Neural cell (in vitro differentiated cells): Measurements from ENCODE around the gene COPZ1. TPM values are rescaled to one million over a fixed set of nuclear protein-coding genes. Genes with fewer than 3 reads are reported as not detected.

Experiments used
- H2AFZ ChIP-seq: fragments of 200-600, 300-800 bp; sonication (generic), shearing (Covaris generic); 2 replicates; pipeline ENCODE4 v1.6.0; 2014; ENCODE audit warnings: low read depth, mild to moderate bottlenecking, antibody characterized with exemption, low read length, moderate library complexity
- H3F3A ChIP-seq: fragments of 200-600 bp; shearing (Covaris generic); 2 replicates; pipeline ENCODE4 v1.6.1; 2016; ENCODE audit warnings: mild to moderate bottlenecking, moderate library complexity, mixed read lengths, antibody characterized with exemption, low read length; ENCODE audit not compliant: insufficient read depth, poor library complexity, severe bottlenecking
- H3K27ac ChIP-seq: fragments of 200-600, 300-800 bp; sonication (generic), shearing (Covaris generic); 2 replicates; pipeline ENCODE4 v1.5.1; 2014; ENCODE audit warnings: mild to moderate bottlenecking, low read length, moderate library complexity
- H3K27me3 ChIP-seq: fragments of 300-800, 200-600 bp; sonication (generic), shearing (Covaris generic); 2 replicates; pipeline ENCODE4 v1.6.0; 2014; ENCODE audit warnings: mild to moderate bottlenecking, low read depth, low read length, moderate library complexity; ENCODE audit not compliant: insufficient read depth
- H3K36me3 ChIP-seq: fragments of 300-800, 200-600 bp; sonication (generic), shearing (Covaris generic); 2 replicates; pipeline ENCODE4 v1.5.1; 2014; ENCODE audit warnings: mild to moderate bottlenecking, antibody characterized with exemption, low read length, moderate library complexity; ENCODE audit not compliant: insufficient read depth
- H3K4me2 ChIP-seq: fragments of 300-800, 200-600 bp; sonication (generic), shearing (Covaris generic); 2 replicates; pipeline ENCODE4 v1.6.0; 2014; ENCODE audit warnings: mild to moderate bottlenecking, low read length
- H3K4me3 ChIP-seq: fragments of 300-800, 200-600 bp; sonication (generic), shearing (Covaris generic); 2 replicates; pipeline ENCODE4 v1.5.1; 2014; ENCODE audit warnings: mild to moderate bottlenecking, low read length, moderate library complexity
- H3K79me2 ChIP-seq: fragments of 200-600 bp; shearing (Covaris generic); replicated peaks from 2 replicates; pipeline ENCODE4 v1.6.0; 2014; ENCODE audit warnings: mild to moderate bottlenecking, low read length, moderate library complexity; ENCODE audit not compliant: insufficient read depth
- H3K9ac ChIP-seq: fragments of 300-800, 200-600 bp; sonication (generic), shearing (Covaris generic); 2 replicates; pipeline ENCODE4 v1.6.1; 2016; ENCODE audit warnings: mild to moderate bottlenecking, low read length, mixed read lengths
- H3K9me2 ChIP-seq: fragments of 200-600 bp; shearing (Covaris generic); 2 replicates; pipeline ENCODE4 v1.6.1; 2016; ENCODE audit warnings: mild to moderate bottlenecking, low read length, mixed read lengths; ENCODE audit not compliant: insufficient read depth
- H3K9me3 ChIP-seq: fragments of 200-600, 300-800 bp; sonication (generic), shearing (Covaris generic); 2 replicates; pipeline ENCODE4 v1.6.1; 2016; ENCODE audit warnings: mild to moderate bottlenecking, mixed run types, low read length, moderate library complexity, mixed read lengths
- H4K20me1 ChIP-seq: fragments of 200-600 bp; shearing (Covaris generic); 2 replicates; pipeline ENCODE4 v1.6.1; 2016; ENCODE audit warnings: mild to moderate bottlenecking, mixed run types; ENCODE audit not compliant: insufficient read depth
- EP300 ChIP-seq: fragments of 450-650 bp; conservative IDR thresholded peaks from 2 replicates; pipeline ENCODE4 v1.6.1; 2014; ENCODE audit warnings: antibody characterized with exemption, mild to moderate bottlenecking, moderate library complexity; ENCODE audit not compliant: poor library complexity, severe bottlenecking
- EZH2 ChIP-seq: fragments of 200-600, 300-800 bp; shearing (Covaris generic), sonication (generic); IDR thresholded peaks from 2 replicates; pipeline ENCODE4 v1.6.1; 2014; ENCODE audit warnings: antibody characterized with exemption, low read length, borderline replicate concordance, mild to moderate bottlenecking; ENCODE audit not compliant: insufficient read depth, poor library complexity, severe bottlenecking
- MXI1 ChIP-seq: fragments of 450-650 bp; conservative IDR thresholded peaks from 2 replicates; pipeline ENCODE4 v1.6.1; 2014; ENCODE audit warnings: antibody characterized with exemption, mild to moderate bottlenecking; ENCODE audit not compliant: poor library complexity, severe bottlenecking
- POLR2AphosphoS5 ChIP-seq: IDR thresholded peaks from 2 replicates; pipeline ENCODE4 v1.6.1; 2012
- RAD21 ChIP-seq: fragments of 450-650 bp; conservative IDR thresholded peaks from 2 replicates; pipeline ENCODE4 v1.6.1; 2014; ENCODE audit warnings: antibody characterized with exemption, mild to moderate bottlenecking, moderate library complexity
- REST ChIP-seq: IDR thresholded peaks from 2 replicates; pipeline ENCODE4 v1.6.1; 2012; ENCODE audit warnings: borderline replicate concordance
- SMC3 ChIP-seq: fragments of 450-650 bp; conservative IDR thresholded peaks from 2 replicates; pipeline ENCODE4 v1.6.1; 2014; ENCODE audit warnings: antibody characterized with exemption, mild to moderate bottlenecking, moderate library complexity; ENCODE audit not compliant: poor library complexity
- TAF1 ChIP-seq: IDR thresholded peaks from 2 replicates; pipeline ENCODE4 v1.6.1; 2012; ENCODE audit warnings: low read depth
- polyA plus RNA-seq: library from polyadenylated mRNA; depleted of rRNA; stranded (reverse); fragments of >200 nt; gene quantifications from 2 replicates; pipeline ENCODE4 v1.2.3, GENCODE V29; 2014
- TF ChIP-seq, protein P1 (sequence below): fragments of 450-650 bp; IDR thresholded peaks from 2 replicates; pipeline ENCODE4 v1.5.1; 2014; ENCODE audit warnings: antibody characterized with exemption, mild to moderate bottlenecking, moderate library complexity; ENCODE audit not compliant: poor library complexity, severe bottlenecking

Gene COPZ1
- polyA plus RNA-seq, 1 donor from 2014 or later: 192 TPM

- no peak overlapping the region for H3K27ac ChIP-seq
- no peaks in the 10 kb centered on the region for H4K20me1 ChIP-seq
- H3K4me2 ChIP-seq: no peak overlapping the region
- no peak overlapping the region for H3K9ac ChIP-seq
- H3K79me2 ChIP-seq: no peaks in the 10 kb centered on the region
- no peak for TF ChIP-seq SMC3
- no peak for TF ChIP-seq RAD21
- TF ChIP-seq MXI1: no peak
- TF ChIP-seq REST: no peak
- no peak for TF ChIP-seq EP300
- TF ChIP-seq, protein P1, sequence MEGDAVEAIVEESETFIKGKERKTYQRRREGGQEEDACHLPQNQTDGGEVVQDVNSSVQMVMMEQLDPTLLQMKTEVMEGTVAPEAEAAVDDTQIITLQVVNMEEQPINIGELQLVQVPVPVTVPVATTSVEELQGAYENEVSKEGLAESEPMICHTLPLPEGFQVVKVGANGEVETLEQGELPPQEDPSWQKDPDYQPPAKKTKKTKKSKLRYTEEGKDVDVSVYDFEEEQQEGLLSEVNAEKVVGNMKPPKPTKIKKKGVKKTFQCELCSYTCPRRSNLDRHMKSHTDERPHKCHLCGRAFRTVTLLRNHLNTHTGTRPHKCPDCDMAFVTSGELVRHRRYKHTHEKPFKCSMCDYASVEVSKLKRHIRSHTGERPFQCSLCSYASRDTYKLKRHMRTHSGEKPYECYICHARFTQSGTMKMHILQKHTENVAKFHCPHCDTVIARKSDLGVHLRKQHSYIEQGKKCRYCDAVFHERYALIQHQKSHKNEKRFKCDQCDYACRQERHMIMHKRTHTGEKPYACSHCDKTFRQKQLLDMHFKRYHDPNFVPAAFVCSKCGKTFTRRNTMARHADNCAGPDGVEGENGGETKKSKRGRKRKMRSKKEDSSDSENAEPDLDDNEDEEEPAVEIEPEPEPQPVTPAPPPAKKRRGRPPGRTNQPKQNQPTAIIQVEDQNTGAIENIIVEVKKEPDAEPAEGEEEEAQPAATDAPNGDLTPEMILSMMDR: no peak
- TF ChIP-seq TAF1: no peak
- no peak for TF ChIP-seq POLR2AphosphoS5
- no peak for TF ChIP-seq EZH2
- no peaks in the 10 kb centered on the region for H3K27me3 ChIP-seq
- H3K9me2 ChIP-seq: no peaks in the 10 kb centered on the region
- H3K4me3 ChIP-seq: no peak overlapping the region
- H2AFZ ChIP-seq: no peak overlapping the region
- H3F3A ChIP-seq: no peaks in the 10 kb centered on the region
- no peaks in the 10 kb centered on the region for H3K9me3 ChIP-seq
- no peaks in the 10 kb centered on the region for H3K36me3 ChIP-seq
Observed at GRCh38 chr12:54389134-54389508, 64.2 kb downstream of the COPZ1 start.

GRCh38 chr12:54389607-54390175 lies 64.8 kb downstream of the COPZ1 start:
- H4K20me1 ChIP-seq: no peaks in the 10 kb centered on the region
- H3K36me3 ChIP-seq: no peaks in the 10 kb centered on the region
- H3K4me3 ChIP-seq: no peak overlapping the region
- H3F3A ChIP-seq: no peaks in the 10 kb centered on the region
- no peaks in the 10 kb centered on the region for H3K27me3 ChIP-seq
- H3K4me2 ChIP-seq: no peak overlapping the region
- no peaks in the 10 kb centered on the region for H3K9me2 ChIP-seq
- TF ChIP-seq POLR2AphosphoS5 (no peak), RAD21 (no peak), SMC3 (no peak), REST (no peak), EP300 (no peak), TAF1 (no peak), EZH2 (no peak), MXI1 (no peak)
- TF ChIP-seq, protein P1: no peak
- H3K27ac ChIP-seq: no peak overlapping the region
- no peak overlapping the region for H3K9ac ChIP-seq
- no peak overlapping the region for H2AFZ ChIP-seq
- no peaks in the 10 kb centered on the region for H3K9me3 ChIP-seq
- H3K79me2 ChIP-seq: no peaks in the 10 kb centered on the region
